Measurements from ENCODE around the gene CD109. TPM values are rescaled to one million over a fixed set of nuclear protein-coding genes. Genes with fewer than 3 reads are reported as not detected.
"Not testable (repeated sequence)": the region's sequence is repeated elsewhere in the genome, so short reads cannot be mapped to it uniquely, and the experiment has no call there.

CD109 gene
- polyA plus RNA-seq, 1 donor = 12.7 TPM

DNA sequence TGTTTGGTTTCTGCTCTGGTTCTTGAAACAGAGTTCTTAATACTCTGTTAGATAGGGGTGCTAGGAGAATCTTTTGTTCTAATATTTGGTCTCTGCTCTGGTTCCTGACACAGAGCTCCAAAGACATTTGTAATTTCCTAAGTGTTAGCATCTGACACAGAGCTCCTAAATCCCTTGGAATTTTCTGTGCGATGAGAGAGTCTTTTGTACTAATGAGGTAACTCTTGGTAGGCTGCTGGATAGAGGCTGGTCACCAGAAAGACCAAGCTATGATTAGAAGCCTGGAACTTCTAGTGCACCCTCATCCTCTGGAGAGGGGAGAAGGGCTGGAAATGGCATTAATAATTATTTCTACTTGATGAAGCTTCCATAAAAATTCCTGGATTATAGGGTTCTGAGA, 7.7 kb upstream of the CD109 start:
- no peak for DNase-seq (ENCODE audit: low read depth)

DNA sequence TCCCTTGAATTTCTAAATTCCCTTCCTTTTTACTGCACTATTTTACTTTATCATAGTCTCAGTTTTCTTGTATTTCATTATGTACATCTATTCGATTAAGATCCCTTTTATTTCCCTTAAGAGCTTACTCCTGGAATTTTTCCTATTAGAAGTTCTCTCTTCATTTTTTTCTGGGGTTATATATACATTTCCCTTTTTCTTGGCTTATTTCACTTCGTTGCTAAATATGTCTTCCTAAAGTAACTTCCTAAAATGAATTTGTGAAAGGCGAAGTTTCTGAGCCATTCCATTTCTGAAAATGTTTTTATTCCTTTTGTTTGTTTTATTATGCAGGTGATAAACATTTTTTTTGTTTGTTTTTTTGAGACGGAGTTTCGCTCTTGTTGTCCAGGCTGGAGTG, 5.9 kb upstream of the CD109 start:
- DNase-seq (ENCODE audit: low read depth) = no peak

DNA sequence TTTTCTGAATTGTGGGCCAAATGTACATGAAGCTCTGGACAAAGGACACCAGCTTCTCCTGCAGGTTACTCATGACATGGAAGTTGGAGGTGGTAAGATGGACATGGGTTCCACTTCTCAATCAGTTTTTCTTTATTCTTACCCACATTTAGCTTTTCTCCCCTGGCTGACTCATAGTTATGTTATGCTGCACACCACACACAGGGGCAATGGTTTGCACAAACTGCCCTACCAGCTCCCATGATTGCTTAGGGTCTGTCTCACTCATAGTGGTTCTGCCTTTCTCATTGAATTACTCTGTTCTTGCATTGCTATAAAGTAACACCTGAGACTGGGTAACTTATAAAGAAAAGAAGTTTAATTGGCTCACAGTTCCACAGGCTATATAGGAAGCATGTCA, 4.5 kb upstream of the CD109 start:
- DNase-seq (ENCODE audit: low read depth) = no peak

DNA sequence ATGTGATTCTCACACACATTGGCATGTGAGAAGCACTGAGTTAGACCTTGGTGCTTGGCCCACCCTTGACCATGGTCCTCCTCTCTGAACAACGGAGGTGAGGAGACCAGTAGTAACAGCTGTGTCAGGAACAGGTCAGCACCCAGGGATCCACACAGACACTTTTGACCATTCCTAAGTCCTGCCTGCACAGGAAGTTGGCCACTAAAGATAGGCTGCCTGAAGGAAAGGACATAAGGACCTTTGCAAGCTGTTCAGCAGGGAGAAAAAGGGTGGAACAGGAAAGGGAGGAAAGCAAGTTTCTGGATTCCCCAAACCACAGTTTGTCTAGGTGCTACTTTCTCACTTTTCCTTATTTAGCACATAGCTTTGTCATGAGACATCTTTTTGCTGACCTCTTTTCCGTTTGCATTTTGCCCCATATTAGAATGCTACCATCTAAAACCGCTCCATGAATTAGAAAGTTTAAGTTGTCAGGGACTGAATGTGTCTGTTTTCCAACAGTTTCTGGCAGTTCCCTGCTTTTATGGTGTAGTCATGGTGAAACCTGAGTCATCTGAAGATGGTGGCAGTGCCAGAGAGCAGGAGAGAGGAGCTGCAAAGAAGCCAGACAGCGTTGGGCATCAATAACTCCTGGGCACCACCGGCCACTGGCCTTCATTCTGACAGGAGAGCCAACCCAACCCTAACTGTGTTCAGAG, 1.1 kb upstream of the CD109 start:
- no peak for DNase-seq (ENCODE audit: low read depth)

DNA sequence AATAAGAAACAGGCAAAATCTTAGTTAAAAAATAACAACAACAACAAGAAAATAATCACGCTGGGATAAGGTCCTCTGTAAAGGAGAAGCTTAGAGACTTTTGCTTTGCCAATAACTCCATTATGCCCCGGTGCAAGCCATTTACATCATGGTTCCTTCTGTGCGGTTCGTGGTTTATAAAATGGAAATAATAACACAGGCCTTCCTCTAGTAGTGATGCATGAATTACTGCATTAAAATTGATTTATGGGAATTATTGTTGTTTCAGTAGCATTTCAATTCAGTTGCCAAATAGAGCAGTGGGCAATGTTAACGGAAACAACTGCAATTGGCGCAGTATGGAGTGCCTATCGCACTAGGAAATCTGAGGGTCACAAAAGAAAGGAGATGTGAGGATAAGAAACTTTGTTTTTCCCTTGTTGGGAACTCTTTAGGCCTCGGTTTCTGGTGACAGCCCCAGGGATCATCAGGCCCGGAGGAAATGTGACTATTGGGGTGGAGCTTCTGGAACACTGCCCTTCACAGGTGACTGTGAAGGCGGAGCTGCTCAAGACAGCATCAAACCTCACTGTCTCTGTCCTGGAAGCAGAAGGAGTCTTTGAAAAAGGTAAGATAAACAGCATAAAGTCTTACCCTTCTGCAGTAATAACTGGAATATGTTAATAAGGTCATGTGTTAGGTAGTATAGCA, 1.1 kb downstream of the CD109 start:
- no peak for DNase-seq (ENCODE audit: low read depth)

DNA sequence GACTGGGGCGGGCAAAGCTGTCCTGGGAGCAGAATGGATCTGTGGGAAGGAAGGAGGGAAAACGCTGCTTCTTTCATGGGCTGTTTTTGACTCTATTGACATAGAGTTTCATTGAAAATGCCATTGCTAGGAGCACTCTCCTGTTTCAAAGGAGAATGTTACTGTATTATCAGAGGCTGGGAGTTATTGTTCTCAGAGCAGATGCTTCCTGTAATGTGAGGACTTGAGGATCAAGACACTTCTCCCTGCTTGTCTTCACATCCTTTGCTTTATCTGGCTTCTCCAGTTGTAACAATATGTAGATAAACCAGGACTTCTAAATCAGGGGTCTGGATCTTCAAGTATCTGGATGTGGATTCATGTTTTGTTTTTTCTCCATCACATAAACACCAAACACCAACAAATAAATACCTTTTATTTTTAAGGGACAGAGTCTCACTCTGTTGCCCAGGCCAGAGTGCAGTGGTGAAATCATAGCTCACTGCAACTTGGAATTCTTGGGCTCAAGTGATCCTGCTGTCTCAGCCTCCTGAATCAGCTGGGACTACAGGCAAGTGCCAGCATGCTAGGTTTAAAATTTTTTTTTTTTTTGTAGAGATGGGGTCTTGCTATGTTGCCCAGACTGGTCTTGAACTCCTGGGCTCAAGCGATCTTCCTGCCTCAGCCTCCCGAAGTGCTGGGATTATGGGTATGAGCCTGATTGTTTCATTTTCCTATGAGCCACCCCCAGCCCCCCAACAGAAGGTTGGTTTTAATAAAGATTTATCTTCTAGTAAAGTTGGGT, 3.9 kb downstream of the CD109 start:
- no peak for DNase-seq (ENCODE audit: low read depth)

DNA sequence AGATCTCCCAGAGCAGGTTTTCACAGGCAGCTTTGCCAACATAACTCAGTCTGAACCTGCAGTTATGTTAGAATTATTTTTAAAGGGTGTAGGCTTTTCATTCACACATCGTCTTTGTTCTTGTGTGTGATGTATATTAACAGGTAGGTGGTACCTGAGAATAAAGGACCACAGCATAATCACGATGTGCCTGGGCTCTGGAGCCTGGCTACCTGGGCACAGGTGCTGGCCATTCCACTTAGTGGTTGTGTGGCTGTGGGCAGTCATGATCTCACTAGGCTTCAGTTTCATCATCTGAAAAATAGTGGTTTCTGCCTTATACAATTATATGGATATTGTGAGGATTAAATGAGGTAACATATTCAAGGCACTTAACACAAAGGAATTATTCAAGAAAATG, 6.4 kb downstream of the CD109 start:
- DNase-seq (ENCODE audit: low read depth) = no peak

DNA sequence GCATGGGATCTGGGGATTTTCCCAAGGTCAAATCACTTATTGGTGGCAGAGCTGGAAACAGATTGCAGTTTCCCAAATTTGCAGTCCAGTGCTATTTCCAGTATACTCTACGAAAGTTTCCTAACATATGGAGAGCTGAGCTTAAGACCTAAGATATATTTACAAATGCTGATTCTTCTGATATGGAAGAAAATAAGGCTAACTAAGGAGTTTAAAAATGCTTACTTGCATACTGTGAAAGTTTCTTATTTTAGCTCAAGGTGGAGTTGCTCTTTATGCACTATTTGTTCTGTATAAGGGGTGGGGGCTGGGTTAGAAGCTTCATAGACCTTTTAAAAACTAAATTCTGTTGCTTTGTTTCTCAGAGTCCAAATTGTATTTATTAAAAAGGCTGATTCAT, 7.5 kb downstream of the CD109 start:
- DNase-seq (ENCODE audit: low read depth) = no peak

DNA sequence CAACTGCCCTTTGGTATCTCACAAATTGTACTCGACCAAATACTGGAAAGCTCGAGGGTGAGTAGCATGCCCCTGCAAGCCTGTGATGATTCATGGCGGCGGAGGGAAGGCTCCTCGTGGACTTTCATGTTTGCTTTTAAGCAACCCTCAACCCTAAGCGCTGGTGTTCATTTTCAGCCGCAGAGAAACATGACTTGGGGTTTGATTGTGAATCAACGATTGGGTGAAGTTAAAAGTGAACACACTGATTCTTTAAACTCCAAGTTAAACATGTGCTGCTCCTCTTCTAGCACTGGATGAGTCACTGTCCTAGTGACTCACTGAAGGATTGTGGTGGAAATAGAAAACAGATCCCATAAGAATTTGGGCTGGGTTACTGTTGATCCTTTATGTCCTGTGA, 8.3 kb downstream of the CD109 start:
- no peak for DNase-seq (ENCODE audit: low read depth)

DNA sequence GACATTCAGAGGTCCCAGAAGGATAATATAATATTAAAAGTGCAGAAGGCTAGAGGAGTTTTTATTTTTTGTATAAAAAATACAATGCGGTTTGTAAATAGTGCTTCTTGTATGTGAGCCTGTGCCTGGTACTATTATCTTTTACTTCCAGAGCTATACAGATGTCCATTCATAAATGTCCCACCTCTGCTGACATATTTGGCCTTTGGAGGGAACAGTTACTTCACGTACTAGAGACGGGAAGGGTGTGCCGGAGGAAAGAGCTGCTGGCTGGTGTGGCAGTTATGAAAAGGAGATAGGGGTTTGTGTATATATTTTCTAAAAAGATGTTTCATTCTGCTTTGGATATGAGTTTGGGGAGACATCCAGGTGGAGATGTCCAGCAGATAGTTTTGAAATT, 8.8 kb downstream of the CD109 start:
- no peak for DNase-seq (ENCODE audit: low read depth)

DNA sequence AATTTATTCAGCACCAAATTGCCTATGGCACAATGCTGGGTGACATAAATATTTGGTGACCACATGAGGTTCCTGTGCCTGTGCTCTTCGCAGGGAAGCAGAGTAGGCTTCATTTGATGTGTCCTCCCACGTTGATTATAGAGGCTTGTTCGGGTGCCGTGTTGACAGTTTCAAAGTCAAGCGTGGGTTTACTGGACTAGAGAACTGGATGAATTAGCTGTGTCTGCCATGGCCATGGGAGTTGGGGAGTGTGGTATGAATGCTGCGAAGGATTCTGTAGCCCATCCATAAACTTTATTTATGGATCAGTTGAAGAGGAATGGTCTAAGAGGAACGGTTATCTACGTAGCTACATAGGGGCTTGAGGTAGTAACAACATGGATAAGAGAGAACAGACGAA, 11.0 kb downstream of the CD109 start:
- DNase-seq (ENCODE audit: low read depth) = no peak

DNA sequence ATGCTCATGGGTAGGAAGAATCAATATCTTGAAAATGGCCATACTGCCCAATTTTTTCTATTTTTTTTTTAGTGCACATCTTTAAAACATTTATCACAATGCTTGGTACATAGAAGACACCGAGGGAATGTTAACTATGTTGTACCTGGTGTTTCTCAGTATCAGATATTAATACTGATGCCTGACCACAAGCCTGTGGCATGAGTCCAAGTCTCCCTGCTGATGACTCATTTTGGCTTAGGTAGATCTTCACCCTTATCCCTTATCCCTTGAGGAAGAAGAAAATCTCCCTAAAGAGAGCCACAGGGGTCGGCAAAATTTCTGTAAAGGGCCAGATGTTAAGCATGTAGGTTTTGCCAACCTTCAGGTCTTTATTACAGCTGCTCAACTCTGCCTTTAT, 14.5 kb downstream of the CD109 start:
- no peak for DNase-seq (ENCODE audit: low read depth)

DNA sequence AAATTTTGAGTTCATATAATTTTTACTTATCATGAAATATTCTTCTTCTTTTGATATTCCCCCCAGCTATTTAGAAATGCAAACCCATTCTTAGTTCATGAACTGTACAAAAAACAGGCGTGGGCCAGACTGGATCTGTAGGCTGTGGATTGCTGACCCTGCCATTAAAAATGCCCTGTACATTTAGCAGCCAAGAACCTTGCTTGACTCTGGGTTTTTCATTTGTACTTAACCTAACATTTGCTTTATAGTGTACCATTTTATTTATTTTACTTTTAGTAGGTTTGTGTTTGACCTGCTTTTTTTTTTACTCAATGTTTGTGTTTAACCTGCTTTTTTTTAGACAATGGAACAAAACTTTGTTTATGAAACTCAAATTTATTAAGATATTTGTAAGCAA, 14.9 kb downstream of the CD109 start:
- no peak for DNase-seq (ENCODE audit: low read depth)

DNA sequence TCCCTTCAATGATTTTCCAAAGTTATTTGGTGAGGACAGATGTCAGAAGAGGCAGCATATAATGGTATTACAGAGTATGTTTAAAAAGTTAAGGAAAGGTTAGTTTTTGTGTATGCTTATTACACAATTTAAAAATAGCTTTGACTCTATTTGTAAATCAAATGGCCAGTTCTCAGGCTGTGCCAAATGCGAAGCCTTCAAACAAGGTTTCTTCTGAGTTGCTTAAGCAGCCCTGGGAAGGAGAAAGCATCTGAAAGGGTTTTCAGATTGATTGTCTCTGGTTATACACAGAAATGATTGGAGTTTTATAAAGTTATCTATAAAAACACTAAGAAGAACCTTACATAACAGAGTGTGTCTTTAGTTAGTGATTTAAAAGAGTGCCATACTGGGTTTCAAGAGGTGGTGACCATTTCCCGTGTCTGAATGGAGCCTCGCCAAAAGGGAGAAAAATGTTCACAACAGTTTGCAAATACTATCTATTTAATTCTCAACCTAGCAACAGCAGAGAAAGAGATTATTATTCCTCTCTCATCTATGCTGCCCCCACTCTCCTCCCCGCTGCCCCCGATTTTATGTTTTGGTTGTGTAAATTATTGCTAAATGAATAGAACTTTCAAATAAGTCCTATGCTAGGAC, 16.7 kb downstream of the CD109 start:
- no peak for DNase-seq (ENCODE audit: low read depth)

DNA sequence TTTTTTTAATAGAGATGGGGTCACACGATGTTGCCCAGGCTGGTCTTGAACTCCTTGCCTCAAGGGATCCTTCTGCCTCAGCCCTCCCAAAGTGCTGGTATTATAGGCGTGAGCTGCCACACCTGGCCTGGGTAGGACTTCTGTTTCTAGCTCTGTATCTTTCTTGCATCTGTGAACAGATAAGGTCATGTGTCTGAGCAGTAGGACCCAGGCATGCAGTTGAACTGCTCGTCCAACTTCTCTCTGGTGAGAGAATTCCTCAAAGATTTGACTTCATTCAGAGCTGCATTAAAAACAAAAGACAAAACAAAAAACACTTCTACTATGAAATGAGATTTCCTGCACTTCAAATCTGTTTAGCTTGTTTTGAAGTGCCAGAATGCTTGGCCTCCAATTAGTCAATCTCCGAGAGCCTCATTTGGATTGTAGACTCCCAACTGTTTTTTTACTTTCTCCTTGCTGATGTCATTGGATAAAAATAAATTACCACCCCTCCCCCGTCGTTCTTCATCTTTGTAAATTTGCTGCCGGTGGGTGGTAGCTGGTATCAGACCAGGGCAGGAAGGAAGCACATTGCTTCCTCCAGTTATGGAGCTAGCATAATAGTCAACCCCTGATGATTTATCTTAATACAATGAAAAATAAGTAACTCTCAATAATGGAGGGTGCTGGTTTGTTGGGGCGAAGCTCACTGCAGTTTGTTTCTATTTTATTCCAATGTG, 17.6 kb downstream of the CD109 start:
- DNase-seq (ENCODE audit: low read depth) = no peak

DNA sequence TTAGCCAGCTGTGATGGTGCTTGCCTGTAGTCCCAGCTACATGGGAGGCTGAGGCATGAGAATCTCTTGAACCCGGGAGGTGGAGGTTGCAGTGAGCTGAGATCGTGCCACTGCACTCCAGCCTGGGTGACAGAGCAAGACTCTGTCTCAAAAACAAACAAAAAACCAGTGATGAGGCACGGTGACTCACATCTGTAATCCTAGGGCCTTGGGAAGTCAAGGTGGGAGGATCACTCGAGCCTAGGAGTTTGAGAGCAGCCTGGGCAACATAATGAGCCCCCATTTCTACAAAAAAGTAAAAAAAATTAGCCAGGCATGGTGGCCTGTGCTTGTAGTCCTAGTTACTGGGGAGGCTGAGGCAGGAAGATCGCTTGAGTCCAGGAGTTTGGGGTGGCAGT, 19.1 kb downstream of the CD109 start:
- DNase-seq (ENCODE audit: low read depth) = not testable (repeated sequence)

DNA sequence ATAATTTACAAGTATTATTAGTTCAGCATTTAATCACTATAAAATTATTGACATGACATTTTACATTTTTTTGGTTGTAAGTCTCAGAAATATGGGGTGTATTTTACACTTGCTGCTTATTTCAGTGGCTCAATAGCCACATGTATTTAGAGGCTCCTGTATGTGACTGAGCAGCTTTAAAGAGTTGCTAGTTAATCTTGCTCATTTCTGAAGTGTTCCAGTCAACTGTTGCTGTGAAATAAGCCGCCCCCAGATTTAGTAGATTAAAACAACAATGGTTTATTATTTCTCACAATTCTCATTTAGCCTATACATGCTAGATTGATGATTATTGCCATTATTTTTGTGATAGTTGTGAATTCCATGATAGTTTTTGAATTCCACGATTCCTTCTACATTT, 23.0 kb downstream of the CD109 start:
- DNase-seq (ENCODE audit: low read depth) = no peak

DNA sequence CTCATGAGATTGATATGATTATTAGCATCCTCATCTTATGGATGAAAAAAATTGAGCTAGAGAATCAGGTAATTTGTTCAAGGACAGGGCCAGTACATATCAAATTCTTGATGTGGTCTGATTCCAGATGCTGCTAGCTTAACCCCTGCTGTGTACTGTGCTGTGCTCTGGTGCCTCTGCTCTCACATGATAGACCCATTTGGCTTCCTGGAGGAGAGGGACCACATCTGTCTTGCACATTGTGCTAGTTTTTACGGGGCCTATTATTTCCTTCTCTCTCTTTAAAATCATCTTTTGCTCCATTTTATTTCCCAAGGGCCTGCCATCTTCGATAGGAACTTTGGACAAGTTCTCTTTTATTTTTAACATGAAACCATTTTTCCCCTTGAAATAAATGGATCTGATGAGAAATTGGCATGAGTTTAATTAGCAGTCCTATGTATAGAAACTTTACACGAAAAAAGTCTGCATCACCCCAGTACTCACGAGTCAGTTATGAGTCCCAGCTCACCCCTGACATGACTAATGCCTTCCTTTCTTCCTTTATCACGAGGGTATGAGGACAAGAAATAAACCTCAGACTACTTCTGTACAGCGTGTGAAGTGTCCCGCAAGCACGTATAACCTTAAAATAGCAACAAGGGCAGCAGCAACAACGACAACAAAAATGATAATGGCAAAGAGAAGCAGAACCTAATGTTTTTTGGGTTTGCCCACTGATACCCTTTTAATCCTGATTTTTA, 26.5 kb downstream of the CD109 start:
- no peak for DNase-seq (ENCODE audit: low read depth)

DNA sequence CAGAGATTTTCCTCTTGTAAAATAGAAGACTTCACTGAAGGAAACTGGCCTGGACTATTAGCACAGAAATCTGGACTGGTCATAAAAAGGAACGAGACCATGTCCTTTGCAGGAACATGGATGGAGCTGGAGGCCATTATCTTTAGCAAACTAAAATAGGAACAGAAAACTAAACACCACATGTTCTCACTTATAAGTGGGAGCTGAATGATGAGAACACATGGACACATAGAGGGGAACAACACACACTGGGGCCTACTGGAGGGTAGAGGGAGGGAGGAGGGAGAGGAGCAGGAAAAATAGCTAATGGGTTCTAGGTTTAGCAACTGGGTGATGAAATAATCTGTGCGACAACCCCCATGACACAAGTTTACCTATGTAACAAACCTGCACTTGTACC, 27.5 kb downstream of the CD109 start:
- not testable (repeated sequence) for DNase-seq (ENCODE audit: low read depth)

DNA sequence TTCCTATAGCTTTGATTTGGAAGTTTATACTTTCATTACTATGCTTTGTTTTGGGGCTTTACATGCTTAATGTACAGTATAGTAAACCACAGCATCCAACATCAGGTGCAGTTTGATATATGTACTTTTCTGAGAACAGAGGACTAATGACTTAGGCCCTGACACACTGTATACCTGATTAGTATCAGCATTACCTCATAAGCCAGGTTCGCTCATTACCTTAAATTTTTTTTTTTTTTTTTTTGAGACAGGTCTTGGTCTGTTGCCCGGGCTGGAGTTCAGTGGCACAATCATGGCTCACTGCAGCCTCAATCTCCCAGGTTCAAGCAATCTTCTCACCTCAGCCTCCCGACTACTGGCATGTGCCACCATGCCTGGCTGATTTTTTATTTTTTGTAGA, 28.4 kb downstream of the CD109 start:
- no peak for DNase-seq (ENCODE audit: low read depth)

DNA sequence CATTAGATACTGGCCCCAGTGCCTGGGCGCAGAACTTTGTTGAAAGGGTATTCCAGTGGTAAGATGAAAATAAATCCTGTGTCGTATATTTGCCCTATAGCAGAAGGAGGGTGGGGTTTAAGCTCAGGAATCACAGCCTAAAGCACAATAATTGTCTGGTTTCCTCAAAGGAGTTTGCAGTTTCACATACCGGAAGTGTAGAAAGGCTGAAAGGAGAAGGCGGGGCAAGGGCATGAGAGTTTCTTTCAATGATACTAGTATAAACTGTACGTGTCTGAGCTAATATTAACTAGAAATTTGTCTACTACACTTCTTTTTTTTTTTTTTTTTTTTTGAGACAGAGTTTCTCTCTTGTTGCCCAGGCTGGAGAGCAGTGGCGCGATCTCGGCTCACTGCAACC, 29.2 kb downstream of the CD109 start:
- DNase-seq (ENCODE audit: low read depth) = not testable (repeated sequence)
